C4-2B (cell line): ENCODE measurements around the gene EYA4.

Experiments used
- CTCF ChIP-seq: fragments of 450-650 bp; conservative IDR thresholded peaks from 2 replicates; pipeline ENCODE4 v1.5.1; 2017; ENCODE audit warnings: mild to moderate bottlenecking
- ZFX ChIP-seq: fragments of 450-650 bp; IDR thresholded peaks from 2 replicates; pipeline ENCODE4 v1.6.1; 2017

- no peak for TF ChIP-seq CTCF
- TF ChIP-seq ZFX: no peak
These were observed 215.8 kb downstream of the EYA4 start for GRCh38 chr6:133456944-133457343.
